ENCODE results near the gene RBMS1.

RBMS1 gene

DNA sequence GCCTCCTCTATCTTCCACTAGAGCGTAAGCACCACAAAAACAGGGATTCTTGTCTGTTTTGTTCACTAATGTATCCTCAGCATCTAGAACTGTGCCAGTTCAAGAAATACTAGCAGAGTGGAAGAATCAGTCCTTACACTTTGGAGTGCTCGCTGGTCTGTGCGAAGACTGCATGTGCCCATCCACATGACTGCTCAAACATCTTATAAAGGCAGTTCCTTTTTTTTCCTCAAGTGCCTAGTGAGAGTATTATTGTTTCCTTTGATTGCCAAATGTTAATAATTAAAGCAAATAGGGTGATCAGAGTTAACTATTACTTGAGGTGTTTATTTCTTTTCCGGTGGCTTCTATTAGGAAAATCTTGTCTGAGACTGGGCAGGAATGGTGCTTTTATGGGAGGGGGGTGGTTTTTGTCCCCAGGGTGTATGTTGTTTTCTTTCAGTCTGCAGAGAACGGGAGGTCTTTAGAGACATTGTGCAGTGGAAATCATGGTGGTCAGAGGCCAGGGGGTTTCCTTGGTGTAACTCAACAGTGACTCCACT lies 247.9 kb downstream of the RBMS1 start:
- H3K4me3 ChIP-seq (IDR thresholded peaks at IDR 0.05; ENCODE audit: insufficient read depth, low read depth, low read length), result no peak overlapping the region
- no peak overlapping the region for H3K4me2 ChIP-seq
- H3K4me1 ChIP-seq (ENCODE audit: low read depth, poor library complexity, severe bottlenecking), result peaks cover 17% of the 10 kb centered on the region
- H3K36me3 ChIP-seq (ENCODE audit: insufficient read depth), result no peaks in the 10 kb centered on the region
- H3K79me2 ChIP-seq (ENCODE audit: insufficient read depth, low read depth), result no peaks in the 10 kb centered on the region
- H3K27ac ChIP-seq, result no peak overlapping the region
- TF ChIP-seq, protein P1, sequence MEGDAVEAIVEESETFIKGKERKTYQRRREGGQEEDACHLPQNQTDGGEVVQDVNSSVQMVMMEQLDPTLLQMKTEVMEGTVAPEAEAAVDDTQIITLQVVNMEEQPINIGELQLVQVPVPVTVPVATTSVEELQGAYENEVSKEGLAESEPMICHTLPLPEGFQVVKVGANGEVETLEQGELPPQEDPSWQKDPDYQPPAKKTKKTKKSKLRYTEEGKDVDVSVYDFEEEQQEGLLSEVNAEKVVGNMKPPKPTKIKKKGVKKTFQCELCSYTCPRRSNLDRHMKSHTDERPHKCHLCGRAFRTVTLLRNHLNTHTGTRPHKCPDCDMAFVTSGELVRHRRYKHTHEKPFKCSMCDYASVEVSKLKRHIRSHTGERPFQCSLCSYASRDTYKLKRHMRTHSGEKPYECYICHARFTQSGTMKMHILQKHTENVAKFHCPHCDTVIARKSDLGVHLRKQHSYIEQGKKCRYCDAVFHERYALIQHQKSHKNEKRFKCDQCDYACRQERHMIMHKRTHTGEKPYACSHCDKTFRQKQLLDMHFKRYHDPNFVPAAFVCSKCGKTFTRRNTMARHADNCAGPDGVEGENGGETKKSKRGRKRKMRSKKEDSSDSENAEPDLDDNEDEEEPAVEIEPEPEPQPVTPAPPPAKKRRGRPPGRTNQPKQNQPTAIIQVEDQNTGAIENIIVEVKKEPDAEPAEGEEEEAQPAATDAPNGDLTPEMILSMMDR (conservative IDR thresholded peaks at IDR 0.05; ENCODE audit: low read depth, low read length), result no peak
- H4K20me1 ChIP-seq (ENCODE audit: insufficient read depth), result no peaks in the 10 kb centered on the region
- no peak overlapping the region for H3K9ac ChIP-seq
- H2AFZ ChIP-seq (ENCODE audit: low read depth), result no peak overlapping the region
- no peaks in the 10 kb centered on the region for H3K27me3 ChIP-seq (ENCODE audit: insufficient read depth, low read depth)

DNA sequence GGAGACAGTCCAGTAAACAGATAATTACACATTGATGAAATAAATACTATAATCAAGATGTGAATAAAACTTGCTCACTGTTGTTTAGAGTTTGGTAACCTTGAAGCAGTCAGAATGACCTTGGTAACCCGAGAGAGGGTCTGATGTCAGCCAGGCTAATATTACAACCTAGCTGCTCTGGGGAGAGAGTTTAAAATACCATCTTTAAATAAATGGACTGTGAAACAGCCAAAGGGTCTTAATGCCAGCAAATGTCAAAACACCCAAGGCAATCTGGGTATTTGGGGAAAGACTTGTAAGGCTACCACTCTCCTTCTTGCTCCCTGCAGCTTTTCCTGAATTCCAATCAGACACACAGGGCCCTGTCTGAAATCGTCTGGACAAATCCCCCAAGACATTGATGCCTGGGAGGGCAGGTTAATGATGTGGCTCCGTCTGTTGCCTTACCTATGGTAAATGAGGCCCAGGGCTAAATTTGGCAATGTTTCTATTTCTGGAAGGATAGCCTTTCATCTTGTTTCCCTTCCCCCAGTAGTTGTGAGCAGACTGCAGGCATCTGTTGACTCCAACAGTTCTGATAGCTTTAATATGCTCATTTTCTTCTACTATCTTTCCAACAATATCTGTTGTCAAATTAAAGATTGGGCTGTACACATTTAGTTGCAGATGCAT lies 250.6 kb downstream of the RBMS1 start:
- Histone ChIP-seq H4K20me1 (ENCODE audit: insufficient read depth) (no peaks in the 10 kb centered on the region), H3K79me2 (ENCODE audit: insufficient read depth, low read depth) (no peaks in the 10 kb centered on the region), H3K4me2 (peak overlapping the region; percentile 20), H3K9ac (no peak overlapping the region), H3K27ac (no peak overlapping the region), H3K4me3 (IDR thresholded peaks at IDR 0.05; ENCODE audit: insufficient read depth, low read depth, low read length) (no peak overlapping the region), H2AFZ (ENCODE audit: low read depth) (0 out of 2 replicates have a peak overlapping the region, but pooled peaks have one; percentile 13), H3K4me1 (ENCODE audit: low read depth, poor library complexity, severe bottlenecking) (peaks cover 17% of the 10 kb centered on the region), H3K27me3 (ENCODE audit: insufficient read depth, low read depth) (no peaks in the 10 kb centered on the region), H3K36me3 (ENCODE audit: insufficient read depth) (no peaks in the 10 kb centered on the region)
- TF ChIP-seq, protein P1 (conservative IDR thresholded peaks at IDR 0.05; ENCODE audit: low read depth, low read length), result no peak

- H4K20me1 ChIP-seq (ENCODE audit: insufficient read depth), result no peaks in the 10 kb centered on the region
- H3K9ac ChIP-seq, result no peak overlapping the region
- no peak overlapping the region for H3K4me2 ChIP-seq
- TF ChIP-seq, protein P1 (conservative IDR thresholded peaks at IDR 0.05; ENCODE audit: low read depth, low read length), result no peak
- no peak overlapping the region for H2AFZ ChIP-seq (ENCODE audit: low read depth)
- H3K4me3 ChIP-seq (IDR thresholded peaks at IDR 0.05; ENCODE audit: insufficient read depth, low read depth, low read length), result no peak overlapping the region
- peaks cover 17% of the 10 kb centered on the region for H3K4me1 ChIP-seq (ENCODE audit: low read depth, poor library complexity, severe bottlenecking)
- H3K36me3 ChIP-seq (ENCODE audit: insufficient read depth), result no peaks in the 10 kb centered on the region
- H3K27me3 ChIP-seq (ENCODE audit: insufficient read depth, low read depth), result no peaks in the 10 kb centered on the region
- no peak overlapping the region for H3K27ac ChIP-seq
- no peaks in the 10 kb centered on the region for H3K79me2 ChIP-seq (ENCODE audit: insufficient read depth, low read depth)
These were observed 252.1 kb downstream of the RBMS1 start for GRCh38 chr2:160241251-160242137.

GRCh38 chr2:160239436-160239835 lies 254.2 kb downstream of the RBMS1 start:
- Histone ChIP-seq H4K20me1 (ENCODE audit: insufficient read depth) (no peaks in the 10 kb centered on the region), H3K27ac (no peak overlapping the region), H2AFZ (ENCODE audit: low read depth) (no peak overlapping the region), H3K4me1 (ENCODE audit: low read depth, poor library complexity, severe bottlenecking) (peaks cover 17% of the 10 kb centered on the region), H3K9ac (no peak overlapping the region), H3K27me3 (ENCODE audit: insufficient read depth, low read depth) (no peaks in the 10 kb centered on the region), H3K36me3 (ENCODE audit: insufficient read depth) (no peaks in the 10 kb centered on the region), H3K79me2 (ENCODE audit: insufficient read depth, low read depth) (no peaks in the 10 kb centered on the region), H3K4me2 (no peak overlapping the region), H3K4me3 (IDR thresholded peaks at IDR 0.05; ENCODE audit: insufficient read depth, low read depth, low read length) (no peak overlapping the region)
- TF ChIP-seq, protein P1 (conservative IDR thresholded peaks at IDR 0.05; ENCODE audit: low read depth, low read length), result no peak
